GM12874 (cell line): Measurements from ENCODE around the gene ANO2.

Source experiments
- CTCF ChIP-seq: IDR thresholded peaks from 2 replicates; pipeline ENCODE4 v1.5.1; 2011; ENCODE audit warnings: low read depth, mild to moderate bottlenecking, control low read depth, low read length, moderate library complexity; ENCODE audit not compliant: insufficient read depth

Gene ANO2

GRCh38 chr12:5633106-5633505 is 312.0 kb downstream of the ANO2 start:
- no peak for TF ChIP-seq CTCF

GRCh38 chr12:5632453-5632852 is 312.6 kb downstream of the ANO2 start:
- TF ChIP-seq CTCF: no peak

- no peak for TF ChIP-seq CTCF
Observed at GRCh38 chr12:5631497-5631896, 313.6 kb downstream of the ANO2 start.

GRCh38 chr12:5630726-5631125 is 314.3 kb downstream of the ANO2 start:
- TF ChIP-seq CTCF: no peak

GRCh38 chr12:5628501-5628900 is 316.6 kb downstream of the ANO2 start:
- no peak for TF ChIP-seq CTCF

GRCh38 chr12:5627053-5627630 is 317.9 kb downstream of the ANO2 start:
- no peak for TF ChIP-seq CTCF

GRCh38 chr12:5626151-5626550 is 318.9 kb downstream of the ANO2 start:
- TF ChIP-seq CTCF: no peak
